NCI-H510A (cell line): ENCODE results near the gene PARP15.
"Not testable (repeated sequence)": the region's sequence is repeated elsewhere in the genome, so short reads cannot be mapped to it uniquely, and the experiment has no call there.

Source experiments
- DNase-seq: peaks from one replicate; lab custom pipeline; 2025; lab: John Stamatoyannopoulos, UW

The PARP15 gene

GRCh38 chr3:122577409-122578031 is at the start of gene PARP15:
Gene PARP15 (plus strand): TSS chr3:122577650. CDS start chr3:122577668, 18 bp downstream.
- no peak for DNase-seq

GRCh38 chr3:122530164-122530563 is 47.3 kb upstream of the PARP15 start:
- no peak for DNase-seq

- DNase-seq, result no peak
These were observed 44.0 kb upstream of the PARP15 start for GRCh38 chr3:122533480-122533879.

- DNase-seq, result no peak
These were observed 43.5 kb upstream of the PARP15 start for GRCh38 chr3:122533931-122534334.

GRCh38 chr3:122535964-122536631 is 41.4 kb upstream of the PARP15 start:
- no peak for DNase-seq

- no peak for DNase-seq
These were observed 40.8 kb upstream of the PARP15 start for GRCh38 chr3:122536632-122537001.

GRCh38 chr3:122538956-122539490 is 38.4 kb upstream of the PARP15 start:
- DNase-seq, result no peak

- no peak for DNase-seq
These were observed 31.3 kb upstream of the PARP15 start for GRCh38 chr3:122546151-122546550.

- DNase-seq, result no peak
These were observed 29.4 kb upstream of the PARP15 start for GRCh38 chr3:122548076-122548475.

- DNase-seq, result no peak
These were observed 28.8 kb upstream of the PARP15 start for GRCh38 chr3:122548619-122549018.

GRCh38 chr3:122553171-122553570 is 24.3 kb upstream of the PARP15 start:
- no peak for DNase-seq

- no peak for DNase-seq
These were observed 22.0 kb upstream of the PARP15 start for GRCh38 chr3:122555275-122556071.

GRCh38 chr3:122557356-122557755 is 20.1 kb upstream of the PARP15 start:
- DNase-seq, result no peak

GRCh38 chr3:122558605-122559004 is 18.8 kb upstream of the PARP15 start:
- no peak for DNase-seq

- no peak for DNase-seq
These were observed 17.5 kb upstream of the PARP15 start for GRCh38 chr3:122559906-122560305.

- no peak for DNase-seq
These were observed 16.8 kb upstream of the PARP15 start for GRCh38 chr3:122560680-122561079.

GRCh38 chr3:122562923-122563716 is 14.3 kb upstream of the PARP15 start:
- DNase-seq, result no peak

- DNase-seq, result no peak
These were observed 13.8 kb upstream of the PARP15 start for GRCh38 chr3:122563717-122564025.

- peak; percentile 78 for DNase-seq
These were observed 13.1 kb upstream of the PARP15 start, which contains the start of the genes DTX3L and PARP9 for GRCh38 chr3:122564155-122564912. Gene DTX3L (plus strand): TSS chr3:122564338. CDS start chr3:122564427, 89 bp downstream. Gene PARP9 (minus strand): TSS chr3:122564300. CDS start chr3:122559620, 4,680 bp downstream.

GRCh38 chr3:122568131-122568530 is 9.3 kb upstream of the PARP15 start:
- not testable (repeated sequence) for DNase-seq

- DNase-seq, result no peak
These were observed 8.7 kb upstream of the PARP15 start for GRCh38 chr3:122568755-122569154.
